ENCODE data around the gene SNW1.

- TF ChIP-seq CTCF (conservative IDR thresholded peaks at IDR 0.05 in 1 of 2, IDR thresholded peaks at IDR 0.05 in 1 of 2; ENCODE audit: low read depth in 1 of 2, low read length in 2 of 2) (no peak), EZH2 (IDR thresholded peaks at IDR 0.05; ENCODE audit: low read length, missing control alignments) (no peak)
These were observed 3.0 kb upstream of the SNW1 start for GRCh38 chr14:77763978-77764377.

Data from fibroblast of lung (primary cell).